Activated naive CD8-positive, alpha-beta T cell treated with anti-CD3 and anti-CD28 coated beads for 36 hours (primary cell): ENCODE results near the gene SPACDR. TPM values are rescaled to one million over a fixed set of nuclear protein-coding genes. Genes with fewer than 3 reads are reported as not detected.

Experiments
- DNase-seq: peaks from one replicate; pipeline ENCODE4 v3.0.0; 2021
- H3K27ac Mint-ChIP-seq: one replicate; pipeline ENCODE4 v1.8.0; 2022; ENCODE audit warnings: mild to moderate bottlenecking, moderate library complexity, mixed read lengths
- H3K27me3 Mint-ChIP-seq: one replicate; pipeline ENCODE4 v1.8.0; 2022; ENCODE audit warnings: mild to moderate bottlenecking, mixed read lengths
- H3K36me3 Mint-ChIP-seq: one replicate; pipeline ENCODE4 v1.8.0; 2021; ENCODE audit warnings: mild to moderate bottlenecking, mixed read lengths
- H3K4me1 Mint-ChIP-seq: one replicate; pipeline ENCODE4 v1.8.0; 2021; ENCODE audit warnings: mixed read lengths
- H3K4me3 Mint-ChIP-seq: one replicate; pipeline ENCODE4 v1.8.0; 2022; ENCODE audit warnings: mild to moderate bottlenecking, moderate library complexity, mixed read lengths
- H3K9me3 Mint-ChIP-seq: one replicate; pipeline ENCODE4 v1.8.0; 2022; ENCODE audit warnings: mixed read lengths
- total RNA-seq, 2 experiments: library from RNA; stranded (reverse); gene quantifications; one replicate each; pipeline ENCODE4 v1.2.3, GENCODE V29; 2021

Gene SPACDR
- total RNA-seq, 2 experiments from 2014 or later = 1.0 to 1.5 TPM

DNA sequence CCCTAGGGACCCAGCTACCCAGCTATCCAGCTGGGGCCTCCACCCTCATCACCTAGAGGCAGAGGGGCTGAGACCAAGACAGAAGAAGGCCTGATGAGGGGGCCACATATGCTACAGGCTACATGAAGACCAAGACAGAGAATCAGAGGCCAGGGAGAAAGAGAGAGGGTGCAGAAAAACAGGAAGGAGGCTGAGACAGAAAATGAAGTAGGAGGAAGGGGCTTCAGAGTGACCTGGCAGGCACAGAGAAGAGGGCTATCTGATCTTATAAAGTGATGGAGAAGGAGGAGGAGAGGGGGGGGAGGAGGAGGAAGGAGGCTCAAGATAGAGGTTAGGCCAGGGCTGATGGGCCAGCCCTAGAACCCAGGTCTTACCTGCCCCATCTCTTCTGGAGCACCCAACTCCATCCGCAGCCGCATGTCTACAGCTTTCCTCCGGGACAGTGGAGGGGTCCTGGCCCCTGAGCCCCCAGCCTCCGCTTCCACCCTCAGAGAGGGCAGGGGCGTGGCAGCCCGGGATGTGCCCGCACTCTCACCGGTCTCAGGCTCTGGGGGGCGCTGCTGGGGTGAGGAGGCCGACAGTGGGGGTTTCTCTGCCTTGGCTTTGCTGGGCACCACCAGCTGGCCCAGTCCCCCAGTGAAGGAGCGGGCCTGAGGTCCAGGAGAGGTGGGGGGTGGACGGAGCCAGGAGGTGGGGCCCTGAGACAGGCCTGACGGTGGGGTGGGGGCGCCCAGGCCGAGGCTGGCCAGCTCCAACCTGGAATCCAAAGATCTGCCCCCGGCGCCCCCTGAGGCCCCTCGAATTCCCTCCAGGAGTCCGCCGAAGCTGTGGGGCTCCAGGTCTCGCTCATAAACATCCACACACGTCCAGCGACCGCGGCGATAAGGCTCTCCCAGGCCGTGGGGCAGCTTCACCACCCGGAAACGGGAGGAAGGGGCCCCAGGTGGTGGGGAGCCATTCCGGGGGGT lies 13.1 kb upstream of the SPACDR start:
- DNase-seq = peak; percentile 75
- peak overlapping the region; percentile 89 for H3K27ac Mint-ChIP-seq
- no peaks in the 10 kb centered on the region for H3K9me3 Mint-ChIP-seq
- H3K27me3 Mint-ChIP-seq = no peaks in the 10 kb centered on the region
- H3K36me3 Mint-ChIP-seq = peaks cover 25% of the 10 kb centered on the region
- peaks cover 42% of the 10 kb centered on the region for H3K4me1 Mint-ChIP-seq
- H3K4me3 Mint-ChIP-seq = peak overlapping the region; percentile 83

GRCh38 chr7:100476101-100476780 lies 12.2 kb upstream of the SPACDR start:
- peaks cover 25% of the 10 kb centered on the region for H3K36me3 Mint-ChIP-seq
- H3K27ac Mint-ChIP-seq = peak overlapping the region; percentile 89
- peaks cover 41% of the 10 kb centered on the region for H3K4me1 Mint-ChIP-seq
- no peaks in the 10 kb centered on the region for H3K27me3 Mint-ChIP-seq
- no peaks in the 10 kb centered on the region for H3K9me3 Mint-ChIP-seq
- no peak for DNase-seq
- H3K4me3 Mint-ChIP-seq = peak overlapping the region; percentile 83

GRCh38 chr7:100475549-100475948 lies 11.5 kb upstream of the SPACDR start:
- H3K4me1 Mint-ChIP-seq = peaks cover 44% of the 10 kb centered on the region
- no peaks in the 10 kb centered on the region for H3K27me3 Mint-ChIP-seq
- peaks cover 25% of the 10 kb centered on the region for H3K36me3 Mint-ChIP-seq
- DNase-seq = peak; percentile 46
- no peaks in the 10 kb centered on the region for H3K9me3 Mint-ChIP-seq
- peak overlapping the region; percentile 89 for H3K27ac Mint-ChIP-seq
- peak overlapping the region; percentile 83 for H3K4me3 Mint-ChIP-seq

DNA sequence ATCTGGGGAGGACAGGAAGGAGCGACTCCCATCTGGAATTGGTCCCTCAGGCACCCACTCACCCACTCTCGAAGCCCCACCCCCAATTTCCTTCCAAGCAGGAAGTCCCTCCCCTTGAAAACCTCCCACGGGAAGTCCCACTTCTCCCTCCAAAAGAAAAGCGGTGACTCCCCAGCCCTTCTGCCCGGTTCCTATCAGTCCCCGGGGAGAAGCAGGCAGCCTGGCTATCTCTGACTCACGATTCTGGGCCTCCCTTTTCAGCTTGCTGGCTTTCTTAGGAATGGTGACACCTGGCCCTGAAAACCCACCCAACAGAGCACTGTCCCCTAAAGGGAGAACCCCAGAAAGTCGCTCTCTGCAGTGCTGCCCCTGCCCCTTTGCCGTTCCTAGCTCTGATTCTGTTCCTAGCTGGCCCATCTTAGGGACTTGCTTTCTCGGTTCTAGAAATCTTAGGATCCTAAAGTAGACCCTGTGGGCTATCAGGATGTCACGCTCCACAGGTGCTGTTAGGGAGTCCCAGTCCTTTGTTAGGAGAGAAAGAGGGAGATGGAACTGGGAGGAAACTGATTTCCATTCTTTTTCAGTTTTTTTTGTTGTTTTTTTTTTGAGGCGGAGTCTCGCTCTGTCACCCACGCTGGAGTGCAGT lies 8.9 kb upstream of the SPACDR start:
- DNase-seq = no peak
- H3K27ac Mint-ChIP-seq = peak overlapping the region; percentile 77
- H3K9me3 Mint-ChIP-seq = no peaks in the 10 kb centered on the region
- peaks cover 26% of the 10 kb centered on the region for H3K36me3 Mint-ChIP-seq
- H3K4me1 Mint-ChIP-seq = peaks cover 52% of the 10 kb centered on the region
- no peaks in the 10 kb centered on the region for H3K27me3 Mint-ChIP-seq
- peak overlapping the region; percentile 2 for H3K4me3 Mint-ChIP-seq

- Mint-ChIP-seq H3K36me3 (peaks cover 25% of the 10 kb centered on the region), H3K27me3 (no peaks in the 10 kb centered on the region), H3K4me1 (peaks cover 53% of the 10 kb centered on the region), H3K9me3 (no peaks in the 10 kb centered on the region), H3K4me3 (no peak overlapping the region), H3K27ac (peak overlapping the region; percentile 77)
- DNase-seq = no peak
These were observed 8.2 kb upstream of the SPACDR start for GRCh38 chr7:100472121-100472851.

GRCh38 chr7:100471021-100471420 lies 7.0 kb upstream of the SPACDR start:
- peaks cover 21% of the 10 kb centered on the region for H3K36me3 Mint-ChIP-seq
- no peak overlapping the region for H3K4me3 Mint-ChIP-seq
- H3K27me3 Mint-ChIP-seq = no peaks in the 10 kb centered on the region
- H3K4me1 Mint-ChIP-seq = peaks cover 45% of the 10 kb centered on the region
- H3K27ac Mint-ChIP-seq = no peak overlapping the region
- no peak for DNase-seq
- H3K9me3 Mint-ChIP-seq = no peaks in the 10 kb centered on the region

GRCh38 chr7:100469227-100470044 lies 5.4 kb upstream of the SPACDR start:
- H3K36me3 Mint-ChIP-seq = peaks cover 15% of the 10 kb centered on the region
- peak; percentile 77 for DNase-seq
- H3K4me3 Mint-ChIP-seq = no peak overlapping the region
- H3K9me3 Mint-ChIP-seq = no peaks in the 10 kb centered on the region
- H3K4me1 Mint-ChIP-seq = peaks cover 32% of the 10 kb centered on the region
- H3K27ac Mint-ChIP-seq = peak overlapping the region; percentile 54
- H3K27me3 Mint-ChIP-seq = no peaks in the 10 kb centered on the region

DNA sequence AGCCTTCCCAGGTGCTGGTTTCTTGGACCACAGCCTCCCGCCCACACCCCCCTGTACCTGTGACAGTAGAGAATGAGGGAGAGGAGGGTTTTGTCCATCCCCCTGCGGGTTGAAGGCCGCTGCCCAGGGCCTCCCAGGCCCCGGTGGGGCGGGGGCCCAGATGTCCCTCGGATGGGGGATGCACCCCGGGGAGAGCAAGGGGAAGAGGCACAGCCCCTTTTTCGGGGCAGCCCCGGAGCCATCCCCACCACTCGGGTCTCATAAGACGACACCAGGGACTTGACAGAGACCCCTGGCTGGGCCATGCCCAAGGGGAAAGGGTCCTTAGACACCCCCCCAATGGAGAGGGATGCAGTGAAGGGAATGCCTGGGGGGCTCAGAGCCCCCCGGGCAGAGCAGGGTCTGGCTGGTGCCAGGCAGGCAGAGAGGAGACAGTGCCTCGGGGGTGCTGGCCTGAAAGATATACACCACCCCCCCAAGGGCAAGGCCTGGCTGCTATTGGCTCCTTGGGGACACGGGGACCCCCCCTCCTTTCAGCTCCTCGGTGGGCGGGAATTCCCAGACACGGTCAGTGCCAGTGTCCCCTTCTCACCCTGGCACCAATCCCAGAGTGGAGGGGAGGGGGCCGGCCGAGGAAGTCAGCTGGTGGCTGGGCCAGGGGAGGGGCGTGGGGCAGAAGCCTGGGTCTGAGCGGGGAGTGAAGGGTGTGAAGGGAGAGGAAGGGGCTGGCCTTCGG lies 3.7 kb upstream of the SPACDR start:
- Mint-ChIP-seq H3K27ac (peak overlapping the region; percentile 62), H3K36me3 (peaks cover 6% of the 10 kb centered on the region), H3K4me3 (no peak overlapping the region), H3K27me3 (no peaks in the 10 kb centered on the region), H3K4me1 (peaks cover 19% of the 10 kb centered on the region), H3K9me3 (no peaks in the 10 kb centered on the region)
- no peak for DNase-seq

DNA sequence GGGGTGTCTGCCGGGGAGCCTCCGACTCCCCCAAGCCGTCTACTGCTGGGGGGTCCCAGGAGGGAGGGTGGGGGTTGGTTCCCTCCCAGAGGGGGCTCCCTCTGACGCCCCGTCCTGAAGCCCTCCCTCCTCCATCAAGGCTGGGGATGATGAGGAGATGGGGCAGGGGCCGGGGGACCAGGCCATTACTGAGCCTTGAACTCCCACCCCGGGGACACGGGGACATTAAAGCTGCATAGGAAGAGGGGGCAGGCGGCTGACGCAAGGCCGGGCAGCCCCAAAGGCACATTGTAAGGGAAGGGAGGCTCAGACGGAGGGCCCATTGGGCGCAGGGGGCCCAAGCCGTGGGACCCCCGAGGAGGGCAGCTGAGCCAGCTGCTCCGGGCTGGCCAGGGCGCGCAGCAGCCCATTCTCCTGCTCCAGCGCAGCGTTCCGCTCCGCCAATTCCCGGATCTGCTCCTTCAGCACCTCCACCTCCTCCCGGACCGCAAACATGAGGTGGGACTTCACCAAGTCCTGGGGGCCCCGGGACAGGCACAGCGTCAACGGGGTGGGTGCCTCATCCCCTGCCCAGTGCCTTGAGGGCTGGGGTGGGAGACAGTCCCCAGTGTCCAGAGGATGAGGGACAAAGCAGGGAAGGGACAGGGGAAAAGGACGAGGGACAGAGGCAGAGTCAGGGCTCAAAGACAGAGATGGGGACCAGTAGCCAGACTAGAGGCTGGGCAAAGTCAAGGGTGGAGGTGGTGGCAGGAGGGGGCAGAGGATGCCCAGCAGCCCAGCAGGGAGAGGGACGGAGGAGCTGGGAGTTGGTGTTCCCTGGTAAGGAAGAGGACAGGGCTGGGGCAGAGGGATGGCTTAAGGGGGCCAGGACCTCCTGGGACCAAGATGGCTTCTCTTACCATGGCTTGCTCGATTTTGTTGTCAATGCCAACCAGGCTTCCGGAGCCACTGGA lies 2.9 kb upstream of the SPACDR start:
- no peaks in the 10 kb centered on the region for H3K9me3 Mint-ChIP-seq
- peak overlapping the region; percentile 62 for H3K27ac Mint-ChIP-seq
- H3K27me3 Mint-ChIP-seq = no peaks in the 10 kb centered on the region
- DNase-seq = no peak
- H3K4me3 Mint-ChIP-seq = no peak overlapping the region
- H3K4me1 Mint-ChIP-seq = peaks cover 17% of the 10 kb centered on the region
- peaks cover 5% of the 10 kb centered on the region for H3K36me3 Mint-ChIP-seq

DNA sequence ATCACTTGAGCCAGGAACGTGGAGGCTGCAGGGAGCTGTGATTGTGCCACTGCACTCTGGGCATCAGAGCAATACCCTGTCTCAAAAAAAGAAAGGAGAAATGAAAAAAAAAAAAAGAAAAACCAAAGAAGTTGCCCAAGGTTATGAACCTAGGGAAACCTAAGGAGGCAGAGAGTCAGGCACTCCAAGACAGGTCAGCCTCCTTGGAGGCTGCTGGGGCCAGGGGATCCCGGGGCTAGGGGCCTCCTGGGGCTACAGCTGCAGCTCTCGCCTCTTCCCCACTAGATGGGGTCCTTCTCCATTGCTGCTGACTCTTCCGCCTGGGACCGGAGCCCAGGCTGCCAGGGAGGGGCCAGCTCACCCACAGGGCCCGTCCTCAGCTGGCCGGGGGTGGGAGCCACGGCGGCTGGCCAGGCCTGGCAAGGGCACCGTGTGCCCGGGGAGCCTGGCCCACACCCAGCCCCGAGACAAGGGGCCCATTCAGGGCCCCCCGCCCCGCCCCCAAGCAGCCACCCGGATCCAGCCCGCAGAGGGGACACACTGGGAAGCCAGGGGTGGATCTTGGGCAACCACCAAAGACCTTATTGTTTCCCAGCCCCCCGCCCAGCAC lies 1.7 kb upstream of the SPACDR start:
- Mint-ChIP-seq H3K4me3 (no peak overlapping the region), H3K27ac (no peak overlapping the region), H3K9me3 (no peaks in the 10 kb centered on the region), H3K4me1 (peaks cover 16% of the 10 kb centered on the region), H3K27me3 (no peaks in the 10 kb centered on the region), H3K36me3 (peaks cover 5% of the 10 kb centered on the region)
- no peak for DNase-seq

GRCh38 chr7:100465299-100465698 lies 1.2 kb upstream of the SPACDR start:
- DNase-seq = no peak
- peaks cover 12% of the 10 kb centered on the region for H3K4me1 Mint-ChIP-seq
- no peaks in the 10 kb centered on the region for H3K27me3 Mint-ChIP-seq
- no peak overlapping the region for H3K27ac Mint-ChIP-seq
- peaks cover 5% of the 10 kb centered on the region for H3K36me3 Mint-ChIP-seq
- no peaks in the 10 kb centered on the region for H3K9me3 Mint-ChIP-seq
- H3K4me3 Mint-ChIP-seq = no peak overlapping the region

- no peaks in the 10 kb centered on the region for H3K27me3 Mint-ChIP-seq
- no peak overlapping the region for H3K27ac Mint-ChIP-seq
- no peaks in the 10 kb centered on the region for H3K9me3 Mint-ChIP-seq
- peaks cover 8% of the 10 kb centered on the region for H3K4me1 Mint-ChIP-seq
- peaks cover 5% of the 10 kb centered on the region for H3K36me3 Mint-ChIP-seq
- DNase-seq = no peak
- H3K4me3 Mint-ChIP-seq = no peak overlapping the region
These were observed 731 bp upstream of the SPACDR start for GRCh38 chr7:100464791-100465190.
